GM18505 (cell line): ENCODE results near the gene BAHCC1.

Experiments
- ATAC-seq: cut with Tn5 transposase; IDR thresholded peaks from one replicate; pipeline ENCODE4 v1.9.1; 2021; ENCODE audit not compliant: unreplicated experiment
- POLR2A ChIP-seq: IDR thresholded peaks from 4 replicates; pipeline ENCODE4 v1.6.1; 2011; ENCODE audit warnings: borderline replicate concordance; ENCODE audit not compliant: insufficient read depth, insufficient read length; ENCODE audit errors: extremely low read depth

Gene BAHCC1

DNA sequence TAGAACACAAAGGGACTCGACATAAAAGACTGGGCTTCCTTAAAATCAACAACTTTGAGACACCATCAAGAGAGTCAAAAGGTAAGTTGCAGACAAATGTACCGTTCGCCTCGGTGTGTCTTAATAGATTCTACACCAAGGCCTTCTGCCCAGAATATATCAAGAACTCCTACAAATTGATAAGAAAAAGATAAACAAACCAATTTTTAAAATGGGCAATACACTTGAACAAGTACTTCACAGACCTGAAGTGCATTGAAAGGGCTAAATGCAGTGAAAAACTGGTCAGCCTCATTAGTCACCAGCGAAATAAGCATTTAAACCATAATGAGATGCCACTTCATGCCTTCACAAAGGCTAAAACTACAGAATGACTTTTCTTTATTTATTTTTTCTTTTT, 20.4 kb upstream of the BAHCC1 start:
- no peak for ATAC-seq
- TF ChIP-seq POLR2A = no peak

DNA sequence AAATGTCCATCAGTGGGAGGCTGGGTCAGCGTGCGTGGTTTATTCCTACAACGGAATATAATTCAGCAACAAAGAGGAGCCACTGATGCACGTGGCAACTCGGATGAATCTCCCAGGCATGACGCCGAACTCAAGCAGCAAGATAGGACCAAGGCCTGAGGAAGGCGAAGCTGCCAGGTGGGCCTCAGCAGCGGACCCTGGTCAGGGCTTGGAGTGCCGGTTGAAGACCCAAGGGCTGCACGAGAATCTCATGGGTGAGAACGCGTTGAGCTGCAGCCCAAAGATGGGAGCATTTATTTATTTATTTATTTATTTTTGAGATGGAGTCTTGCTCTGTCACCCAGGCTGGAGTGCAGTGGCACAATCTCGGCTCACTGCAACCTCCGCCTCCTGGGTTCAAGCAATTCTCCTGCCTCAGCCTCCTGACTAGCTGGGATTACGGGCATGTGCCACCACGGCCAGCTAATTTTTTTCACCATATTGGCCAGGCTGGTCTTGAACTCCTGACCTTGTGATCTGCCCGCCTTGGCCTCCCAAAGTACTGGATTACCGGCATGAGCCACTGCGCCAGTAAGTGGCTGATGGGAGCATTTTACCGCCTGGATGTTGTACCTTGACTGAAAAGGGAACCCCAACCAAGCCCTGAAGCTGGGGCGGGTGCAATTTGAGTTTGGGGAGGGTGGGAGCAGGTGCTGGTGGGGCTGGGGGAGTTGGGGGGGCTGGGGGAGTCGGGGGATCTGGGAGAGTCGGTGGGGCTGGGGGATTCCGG, 18.1 kb upstream of the BAHCC1 start:
- ATAC-seq = no peak
- no peak for TF ChIP-seq POLR2A

DNA sequence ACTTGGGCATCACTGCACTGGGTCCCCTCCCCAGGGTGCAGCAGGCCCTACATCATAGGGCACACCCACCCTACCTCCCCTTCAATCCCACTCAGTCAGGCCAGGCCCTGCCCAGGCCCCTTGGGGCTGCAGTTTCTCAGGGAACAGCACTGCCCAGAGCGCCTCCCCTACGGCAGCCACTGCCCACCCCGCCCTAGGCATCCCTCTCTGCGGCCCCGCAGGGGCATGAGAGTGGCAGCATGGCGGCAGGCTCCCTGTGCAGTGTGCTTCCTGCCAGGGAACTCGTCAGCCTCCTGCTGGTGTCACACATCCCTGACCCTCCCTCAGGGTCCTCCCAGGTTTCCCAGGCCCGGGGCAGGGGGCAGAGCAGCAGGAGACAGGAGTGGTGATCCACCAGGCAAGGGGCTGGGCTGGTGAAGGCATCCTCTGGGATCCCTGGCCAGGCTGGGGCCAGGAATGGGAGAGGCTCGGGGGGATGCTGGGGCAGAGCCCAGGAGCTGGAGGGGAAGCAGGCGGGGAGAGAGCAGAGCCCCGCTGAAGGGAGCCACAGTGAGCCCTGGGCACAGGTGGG, 16.2 kb upstream of the BAHCC1 start:
- ATAC-seq = no peak
- no peak for TF ChIP-seq POLR2A

DNA sequence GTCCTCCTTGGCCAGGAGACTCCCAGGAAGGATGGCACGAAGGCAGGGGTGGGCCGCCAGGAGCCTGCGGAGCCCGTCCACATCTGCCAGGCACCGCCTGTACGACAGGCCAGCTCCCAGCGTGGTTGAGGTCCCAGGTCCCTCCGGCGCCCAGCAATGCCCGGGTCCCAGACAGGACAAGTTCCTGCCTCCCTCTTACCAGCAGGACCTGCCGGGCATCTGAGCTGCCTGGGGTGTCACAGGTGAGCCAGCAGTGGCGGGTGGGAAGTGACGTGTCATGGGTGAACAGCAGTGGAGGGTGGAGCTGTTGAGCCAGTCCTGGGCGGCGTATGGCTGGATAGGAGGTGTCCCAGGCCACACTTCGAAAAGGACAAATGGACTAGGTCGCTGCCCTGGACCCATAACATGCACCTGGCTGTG, 15.7 kb upstream of the BAHCC1 start:
- TF ChIP-seq POLR2A = no peak

DNA sequence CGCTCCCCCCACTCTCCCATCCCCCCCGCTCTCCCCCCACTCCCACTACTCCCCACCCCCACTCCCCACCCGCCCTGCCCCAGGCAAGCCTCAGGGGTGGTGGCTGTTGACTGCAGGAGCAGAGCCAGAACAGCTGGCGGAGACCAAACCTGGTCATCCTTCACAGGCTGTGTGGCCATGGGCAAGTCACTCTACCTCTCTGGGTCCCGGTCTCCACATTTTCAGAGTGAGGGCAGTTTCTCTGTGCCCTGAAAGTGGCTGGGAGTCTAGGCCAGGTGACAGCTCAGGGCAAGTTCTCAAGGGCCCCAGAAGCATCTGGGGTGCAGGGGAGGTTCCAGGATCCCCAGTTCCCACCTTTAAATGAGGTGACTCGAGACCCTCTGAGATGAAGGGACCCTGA, 15.1 kb upstream of the BAHCC1 start:
- no peak for ATAC-seq
- TF ChIP-seq POLR2A = no peak

More for the DNA sequence above, 15.7 kb upstream of the BAHCC1 start:
- no peak for ATAC-seq

DNA sequence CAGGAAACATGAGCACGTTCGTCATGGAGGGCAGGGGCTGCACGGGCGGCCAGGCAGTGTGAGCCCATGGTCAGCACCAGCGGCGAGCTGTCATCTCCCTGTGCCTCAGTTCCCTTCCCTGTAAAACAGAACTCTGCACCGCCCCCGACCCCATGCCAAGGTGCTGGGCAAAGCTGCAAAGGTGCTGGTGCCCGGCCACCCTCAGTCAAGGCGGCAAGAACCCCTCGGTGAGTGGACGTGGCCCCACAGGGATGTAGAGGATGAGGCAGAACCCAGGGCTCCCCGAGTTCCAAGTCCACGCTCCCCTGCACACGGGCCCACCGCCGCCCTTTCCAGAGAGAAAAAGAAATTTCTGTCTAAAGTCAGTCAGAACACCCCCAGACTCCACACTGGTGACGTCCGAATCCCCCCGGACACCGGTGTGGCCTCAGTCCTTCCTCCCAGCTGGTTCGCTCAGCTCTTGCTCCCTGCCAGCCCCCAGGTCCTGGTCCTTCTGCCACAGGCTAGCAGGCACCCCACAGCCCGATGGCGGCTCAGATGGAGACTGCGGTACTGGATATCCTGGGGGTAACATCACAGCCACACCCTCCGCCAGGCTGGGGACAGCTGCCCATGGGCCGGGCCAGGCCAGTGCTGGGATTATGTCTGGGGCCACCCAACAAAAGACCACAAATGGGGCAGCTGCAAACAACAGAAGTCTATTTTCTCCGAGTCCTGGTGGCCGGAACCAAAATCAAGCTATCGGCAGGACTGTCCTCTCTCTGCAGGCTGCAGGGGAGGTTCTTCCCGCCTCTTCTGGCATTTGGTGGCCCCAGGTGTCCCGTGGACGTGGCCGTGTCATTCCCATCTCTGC, 14.4 kb upstream of the BAHCC1 start:
- ATAC-seq = no peak
- TF ChIP-seq POLR2A = no peak

DNA sequence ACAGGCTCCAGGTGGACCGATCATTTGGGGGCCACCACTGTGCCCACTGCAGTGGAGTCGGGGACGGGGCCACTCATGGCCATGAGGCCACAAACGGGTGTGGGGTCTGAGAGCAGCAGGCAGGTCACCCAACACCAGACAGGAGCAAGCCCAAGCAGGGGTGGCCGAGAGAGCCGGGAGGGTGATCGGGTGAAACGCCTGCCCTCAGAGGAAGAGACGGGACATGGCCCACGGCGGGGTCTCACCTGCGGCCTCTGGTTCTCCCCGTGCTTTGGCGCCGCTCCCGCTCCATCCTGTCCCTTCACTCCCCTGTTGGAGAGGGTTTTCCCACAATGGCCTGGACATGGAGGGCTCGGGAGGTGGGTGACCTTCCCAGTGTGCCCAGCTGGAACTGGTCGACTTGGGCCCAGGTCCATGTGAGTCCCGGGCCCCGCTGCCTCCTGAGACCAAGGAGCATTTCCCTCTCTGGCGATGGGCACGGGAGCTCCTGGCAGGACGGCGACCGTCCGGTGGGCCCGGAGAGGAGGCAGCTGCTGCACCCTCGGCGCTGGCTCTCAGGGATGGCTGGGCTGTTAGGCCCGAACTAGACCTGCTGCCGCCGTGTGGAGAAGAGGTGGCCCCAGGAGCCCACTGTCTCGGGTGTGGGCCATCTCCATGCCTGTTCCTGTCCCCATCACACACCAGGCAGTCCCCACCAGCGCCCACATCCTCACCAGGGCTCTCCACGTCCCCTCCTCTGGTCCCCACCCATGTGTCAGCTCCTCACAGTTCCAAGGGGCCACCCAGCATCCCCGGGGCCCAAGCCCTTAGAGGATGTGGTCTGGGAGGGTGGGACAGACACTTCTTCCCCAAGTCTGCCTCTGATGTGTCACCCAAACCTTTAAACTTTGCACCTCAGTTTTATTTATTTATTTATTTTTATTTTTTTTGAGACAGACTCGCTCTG, 13.4 kb upstream of the BAHCC1 start:
- TF ChIP-seq POLR2A = no peak
- no peak for ATAC-seq

DNA sequence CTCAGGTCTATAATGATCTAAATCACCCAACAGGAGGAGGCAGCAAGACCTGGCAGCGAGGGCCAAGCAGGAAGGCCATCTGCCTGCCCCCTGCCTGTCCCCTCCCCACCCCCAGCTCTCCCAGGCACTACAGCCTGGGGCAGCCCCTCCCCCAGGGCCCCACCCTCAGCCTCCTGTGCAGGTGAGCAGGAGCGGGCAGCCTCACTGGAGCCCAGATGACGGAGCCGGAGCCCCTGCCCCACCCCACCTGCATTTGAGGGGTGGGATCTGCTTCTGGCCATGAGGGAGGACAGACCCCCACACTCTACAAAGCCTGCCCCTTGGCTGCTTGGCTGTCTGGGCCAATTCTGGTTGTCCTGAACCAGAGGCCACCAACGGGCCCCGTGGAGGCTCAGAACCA, 12.4 kb upstream of the BAHCC1 start:
- no peak for TF ChIP-seq POLR2A
- no peak for ATAC-seq

DNA sequence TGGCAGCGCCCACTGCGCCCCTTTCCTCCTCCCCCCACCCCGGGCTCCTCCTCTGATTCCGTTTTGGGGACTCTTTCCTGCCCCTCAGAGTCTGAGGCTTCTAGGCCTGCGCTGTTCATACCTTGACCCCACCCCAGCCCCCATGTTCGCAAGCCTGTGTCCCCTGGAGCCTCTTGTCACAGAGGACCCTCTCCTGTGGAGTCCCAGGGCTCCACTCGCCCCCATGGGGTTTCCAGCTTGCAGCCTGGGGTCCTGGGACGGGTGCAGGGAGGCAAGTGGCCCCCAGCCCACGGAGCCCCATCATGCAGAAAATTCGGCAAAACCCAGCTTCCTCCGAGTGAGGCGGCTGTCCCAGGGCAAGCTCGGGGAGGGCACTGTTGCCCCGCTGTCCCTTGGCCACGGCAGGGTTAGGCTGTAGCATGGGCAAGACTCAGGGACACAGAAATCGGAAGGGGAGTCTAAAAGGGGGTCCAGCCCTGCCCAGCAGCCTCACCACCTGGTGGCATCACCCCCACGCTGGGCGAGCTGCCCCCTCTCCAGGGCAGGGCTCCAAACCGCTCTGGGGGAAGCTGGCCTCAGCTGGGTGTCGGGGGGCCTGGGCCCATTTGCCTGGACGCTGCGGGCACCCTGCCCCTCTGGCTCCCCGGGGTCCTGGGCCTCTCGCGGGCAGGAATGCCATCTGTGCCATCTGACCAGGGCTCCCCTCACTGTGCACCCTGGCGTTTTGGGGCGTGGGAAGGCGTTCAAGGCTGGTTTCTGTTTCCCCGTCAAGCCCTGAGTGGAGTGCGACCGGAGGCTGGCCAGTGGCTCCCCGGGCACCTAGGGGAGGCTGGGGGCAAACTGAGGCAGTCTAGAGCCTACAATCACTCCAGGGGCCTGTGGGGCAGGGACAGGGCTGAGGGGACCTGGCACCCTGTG, 11.5 kb upstream of the BAHCC1 start:
- TF ChIP-seq POLR2A = no peak
- ATAC-seq = no peak

DNA sequence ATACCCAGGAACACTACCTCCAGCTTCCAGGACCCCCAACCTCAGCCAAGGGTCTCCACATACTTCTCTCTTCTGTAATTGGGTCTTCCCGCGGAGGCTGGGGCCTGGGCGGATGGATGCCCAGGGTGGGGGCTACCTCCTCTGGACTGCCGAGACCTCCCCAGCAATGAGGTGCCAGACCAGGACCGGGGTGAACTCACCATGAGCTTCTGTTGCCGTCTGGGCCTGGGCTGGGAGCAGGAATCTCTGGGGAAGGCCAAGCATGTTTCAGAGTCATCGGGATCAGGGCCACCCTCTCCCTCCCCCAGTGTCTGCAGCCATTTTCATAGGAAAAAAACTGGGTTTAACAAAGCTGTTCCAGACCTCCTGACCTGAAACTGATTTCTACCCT, 10.3 kb upstream of the BAHCC1 start:
- no peak for TF ChIP-seq POLR2A
- ATAC-seq = no peak

DNA sequence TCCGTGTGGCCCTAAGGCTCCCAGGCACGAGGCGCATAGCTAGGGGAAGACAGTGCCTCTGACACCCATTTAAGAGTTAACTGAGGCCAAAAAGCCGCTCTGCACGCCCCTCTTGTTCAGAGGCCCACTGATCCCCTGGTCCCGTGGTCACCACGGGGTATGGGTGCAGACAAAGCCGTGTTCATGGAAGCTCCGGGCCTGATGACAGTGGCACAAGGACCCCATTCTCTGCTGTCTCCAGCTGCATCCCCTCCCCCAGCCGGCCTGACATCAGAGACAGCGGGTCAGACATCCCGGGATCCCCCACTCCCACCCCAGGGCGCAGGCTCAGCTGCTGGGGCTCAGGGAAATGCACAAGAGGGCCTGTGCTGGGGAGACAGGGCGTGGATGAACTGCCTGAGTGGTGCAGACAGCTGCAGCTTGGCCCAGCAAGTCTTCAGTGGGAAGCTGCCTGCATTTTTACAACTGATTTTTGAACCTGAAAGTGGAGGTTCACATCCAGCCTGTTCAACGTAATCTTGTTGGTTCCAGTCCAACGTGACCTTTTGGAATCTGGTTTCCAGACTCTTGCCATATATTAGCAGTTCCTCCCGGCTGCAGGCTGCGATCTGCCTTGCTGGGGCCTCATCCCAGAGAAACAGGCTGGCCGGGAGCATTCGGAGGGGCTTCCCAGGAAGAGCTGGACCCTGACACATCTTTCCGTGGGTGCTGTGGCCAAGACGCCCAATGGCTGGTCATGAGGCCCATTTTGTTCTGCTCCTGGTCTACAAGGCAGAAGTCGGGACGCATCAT, 9.7 kb upstream of the BAHCC1 start:
- ATAC-seq = no peak
- no peak for TF ChIP-seq POLR2A

DNA sequence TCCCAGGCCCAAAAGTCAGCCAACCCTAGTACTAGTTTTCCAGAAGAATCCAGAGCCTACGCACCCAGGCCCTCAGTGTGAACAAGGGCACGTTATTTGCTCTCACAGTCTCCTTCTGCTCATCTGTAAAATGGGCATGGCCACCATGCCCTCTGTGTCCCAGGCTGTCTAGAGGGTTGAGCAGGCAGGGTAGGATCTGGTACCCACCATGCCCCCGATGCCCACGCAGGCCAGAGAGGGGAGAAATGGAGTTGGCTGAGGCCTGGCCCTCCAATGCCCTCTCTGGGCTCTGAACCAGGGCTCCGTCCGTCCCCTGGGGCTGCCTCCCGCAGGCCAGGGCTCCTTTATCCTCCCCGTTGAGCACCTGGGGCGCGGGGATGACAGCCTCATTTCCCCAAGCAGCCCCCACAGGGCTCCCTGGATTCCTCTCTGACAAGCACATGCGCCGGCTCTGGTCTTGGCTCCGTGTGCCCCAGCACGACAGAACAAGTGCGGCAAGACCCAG, 9.1 kb upstream of the BAHCC1 start:
- ATAC-seq = no peak
- no peak for TF ChIP-seq POLR2A

DNA sequence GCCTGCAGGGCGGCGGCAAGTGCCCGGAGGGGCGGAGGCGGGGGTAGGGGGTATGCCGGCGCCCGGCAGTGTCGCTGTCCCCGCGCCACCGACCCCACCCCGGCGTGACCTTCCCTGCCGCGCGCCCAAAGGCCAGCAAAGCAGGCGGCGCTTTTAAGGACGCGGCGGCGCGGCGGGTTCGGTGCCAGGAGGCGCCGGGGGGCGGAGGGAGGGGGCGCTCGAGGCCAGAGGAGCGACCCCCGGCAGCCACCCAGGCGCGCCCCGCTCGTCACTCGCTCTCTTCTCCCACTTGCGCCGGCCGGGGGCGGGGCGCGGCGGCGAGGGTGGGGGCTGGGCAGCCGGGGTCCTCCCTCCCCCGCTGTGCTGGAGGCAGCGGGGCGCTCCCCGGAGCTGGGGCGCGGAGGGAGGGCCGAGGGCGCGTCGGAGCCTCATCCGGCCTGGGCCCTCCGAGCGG, 8.6 kb upstream of the BAHCC1 start:
- TF ChIP-seq POLR2A = no peak
- ATAC-seq = no peak
